H1 (cell line): ENCODE data around the gene FYB2. TPM values are rescaled to one million over a fixed set of nuclear protein-coding genes. Genes with fewer than 3 reads are reported as not detected.

Experiments
- CTCF ChIA-PET: fragments of 300-600 bp; sonication (Branson Sonifier 250); formaldehyde crosslinking; loops from one replicate; lab custom pipeline; 2021; ENCODE audit not compliant: partially characterized antibody; lab: Charles Lee
- POLR2A ChIA-PET: fragments of 300-600 bp; sonication (Branson Sonifier 250); formaldehyde crosslinking; loops from one replicate; lab custom pipeline; 2021; ENCODE audit warnings: inconsistent platforms; ENCODE audit not compliant: partially characterized antibody; lab: Charles Lee
- DNase-seq, 2 experiments: peaks; one replicate each; pipeline versions ENCODE4 v3.0.0 to v3.0.0-alpha.2; 2010 to 2022; ENCODE audit warnings: low spot score in 2 of 2, low read depth in 1 of 2, mixed read lengths in 1 of 2
- FAIRE-seq: peaks from 2 replicates; lab custom pipeline; 2011; peaks lifted over from hg19 to GRCh38; lab: Jason Lieb, UNC
- H2AFZ ChIP-seq: 2 replicates; pipeline ENCODE4 v1.8.1; 2012; ENCODE audit warnings: low read length, inconsistent platforms
- H2AK5ac ChIP-seq: 2 replicates; pipeline ENCODE4 v1.6.1; 2013; ENCODE audit warnings: low read depth, low read length
- H2BK120ac ChIP-seq: replicated peaks from 2 replicates; pipeline ENCODE3; 2013; ENCODE audit warnings: low read depth, low read length, inconsistent platforms
- H2BK12ac ChIP-seq: 2 replicates; pipeline ENCODE4 v1.6.1; 2013; ENCODE audit warnings: low read depth, low read length
- H2BK15ac ChIP-seq: 2 replicates; pipeline ENCODE4 v1.6.1; 2013; ENCODE audit warnings: low read length
- H2BK20ac ChIP-seq: 2 replicates; pipeline ENCODE4 v1.6.1; 2013; ENCODE audit warnings: low read length
- H2BK5ac ChIP-seq: 2 replicates; pipeline ENCODE4 v1.6.1; 2013; ENCODE audit warnings: low read depth, low read length
- H3K14ac ChIP-seq: 2 replicates; pipeline ENCODE4 v1.6.1; 2013; ENCODE audit warnings: inconsistent platforms; ENCODE audit not compliant: insufficient read length
- H3K18ac ChIP-seq: 2 replicates; pipeline ENCODE4 v1.6.1; 2013; ENCODE audit warnings: low read length; ENCODE audit errors: extremely low read depth
- H3K23ac ChIP-seq: 2 replicates; pipeline ENCODE4 v1.6.1; 2013; ENCODE audit warnings: inconsistent platforms; ENCODE audit not compliant: insufficient read length
- H3K23me2 ChIP-seq: 2 replicates; pipeline ENCODE4 v1.6.1; 2013; ENCODE audit warnings: low read depth, low read length
- H3K27ac ChIP-seq: 2 replicates; pipeline ENCODE4 v1.6.1; 2011; ENCODE audit warnings: low read depth, low read length, inconsistent platforms
- H3K27me3 ChIP-seq, 4 experiments: replicated peaks in 1 of 4; 1 replicate in 1 of 4; 2 replicates in 3 of 4; pipeline versions ENCODE4 v1.6.1 to v1.8.1; 2011 to 2013; ENCODE audit warnings: low read length in 3 of 4, mild to moderate bottlenecking in 3 of 4, inconsistent platforms in 2 of 4, mixed read lengths in 2 of 4, moderate library complexity in 1 of 4; ENCODE audit not compliant: control insufficient read depth in 3 of 4, insufficient read depth in 3 of 4; ENCODE audit errors: extremely low read depth in 1 of 4
- H3K36me3 ChIP-seq, 4 experiments: 2 replicates each; pipeline versions ENCODE4 v1.6.1 to v1.8.1; 2011 to 2013; ENCODE audit warnings: mild to moderate bottlenecking in 4 of 4, low read length in 3 of 4, moderate library complexity in 2 of 4, control low read depth in 1 of 4, inconsistent platforms in 1 of 4; ENCODE audit not compliant: insufficient read depth in 4 of 4, control insufficient read depth in 2 of 4
- H3K4ac ChIP-seq: replicated peaks from 2 replicates; pipeline ENCODE3; 2013; ENCODE audit warnings: low read length, low read depth, mixed read lengths, inconsistent platforms; ENCODE audit not compliant: insufficient read length
- H3K4me1 ChIP-seq, 4 experiments: replicated peaks in 1 of 4; 1 replicate in 1 of 4; 2 replicates in 3 of 4; pipeline versions ENCODE4 v1.6.1 to v1.8.1; 2011 to 2013; ENCODE audit warnings: low read length in 3 of 4, inconsistent platforms in 2 of 4, mixed read lengths in 1 of 4; ENCODE audit not compliant: insufficient read depth in 4 of 4, control insufficient read depth in 3 of 4
- H3K4me2 ChIP-seq, 2 experiments: 2 replicates each; pipeline versions ENCODE4 v1.6.1 to v1.8.1; 2011 to 2013; ENCODE audit warnings: low read depth in 2 of 2, low read length in 2 of 2, control low read depth in 1 of 2, inconsistent platforms in 1 of 2, mild to moderate bottlenecking in 1 of 2; ENCODE audit not compliant: insufficient read depth in 1 of 2
- H3K4me3 ChIP-seq, 4 experiments: fragments of 200-600, 300-600 bp in 1 of 4; sonication (generic), shearing (Covaris generic), sonication (Bioruptor Twin) in 1 of 4; 2 replicates each; pipeline versions ENCODE4 v1.5.1 to v1.8.1; 2011 to 2016; ENCODE audit warnings: low read length in 4 of 4, low read depth in 3 of 4, control low read depth in 2 of 4, inconsistent platforms in 2 of 4, mild to moderate bottlenecking in 2 of 4, mixed read lengths in 1 of 4, moderate library complexity in 1 of 4; ENCODE audit not compliant: insufficient read depth in 2 of 4; ENCODE audit errors: extremely low read depth in 1 of 4
- H3K56ac ChIP-seq: replicated peaks from 2 replicates; pipeline ENCODE3; 2013; ENCODE audit warnings: low read depth, mild to moderate bottlenecking, mixed read lengths, low read length, inconsistent platforms; ENCODE audit not compliant: insufficient read length
- H3K79me1 ChIP-seq: 2 replicates; pipeline ENCODE4 v1.6.1; 2013; ENCODE audit warnings: low read depth, low read length, control low read depth
- H3K79me2 ChIP-seq, 2 experiments: 2 replicates each; pipeline versions ENCODE4 v1.6.1 to v1.8.1; 2012 to 2013; ENCODE audit warnings: low read length in 2 of 2, mild to moderate bottlenecking in 2 of 2, inconsistent platforms in 1 of 2; ENCODE audit not compliant: insufficient read depth in 2 of 2, control insufficient read depth in 1 of 2
- H3K9ac ChIP-seq, 4 experiments: replicated peaks in 1 of 4; 1 replicate in 1 of 4; 2 replicates in 3 of 4; pipeline versions ENCODE4 v1.6.1 to v1.8.1; 2011 to 2013; ENCODE audit warnings: low read depth in 3 of 4, low read length in 3 of 4, control low read depth in 2 of 4, mild to moderate bottlenecking in 2 of 4, moderate library complexity in 2 of 4, inconsistent platforms in 1 of 4; ENCODE audit errors: extremely low read depth in 1 of 4
- H3K9me3 ChIP-seq, 2 experiments: 2 replicates each; pipeline versions ENCODE4 v1.6.1 to v1.8.1; 2012 to 2013; ENCODE audit warnings: mild to moderate bottlenecking in 2 of 2, moderate library complexity in 2 of 2, control low read depth in 1 of 2, inconsistent platforms in 1 of 2, low read depth in 1 of 2, low read length in 1 of 2, mixed read lengths in 1 of 2; ENCODE audit not compliant: insufficient read depth in 2 of 2
- H4K20me1 ChIP-seq, 2 experiments: replicated peaks in 1 of 2; 2 replicates each; pipeline versions ENCODE3 to v1.8.1; 2011 to 2013; ENCODE audit warnings: inconsistent platforms in 2 of 2, low read length in 2 of 2, mild to moderate bottlenecking in 1 of 2; ENCODE audit not compliant: insufficient read depth in 2 of 2, control insufficient read depth in 1 of 2
- H4K5ac ChIP-seq: 2 replicates; pipeline ENCODE4 v1.6.1; 2013; ENCODE audit warnings: low read length, low read depth, mixed read lengths, inconsistent platforms; ENCODE audit not compliant: insufficient read length
- H4K8ac ChIP-seq: 2 replicates; pipeline ENCODE4 v1.8.0; 2013; ENCODE audit warnings: mild to moderate bottlenecking, moderate library complexity, low read length, inconsistent platforms; ENCODE audit not compliant: insufficient read depth; ENCODE audit errors: extremely low read depth
- H4K91ac ChIP-seq: replicated peaks from 2 replicates; pipeline ENCODE3; 2013; ENCODE audit warnings: low read length, mixed read lengths, inconsistent platforms; ENCODE audit not compliant: insufficient read length
- BCL11A ChIP-seq, 2 experiments: IDR thresholded peaks; one replicate each; pipeline ENCODE4 v1.6.1; 2011; ENCODE audit warnings: low read depth in 2 of 2, low read length in 2 of 2, mild to moderate bottlenecking in 2 of 2
- GTF2F1 ChIP-seq: IDR thresholded peaks from 2 replicates; pipeline ENCODE4 v1.6.1; 2012; ENCODE audit warnings: low read depth, low read length, improper control_type of control experiment, borderline replicate concordance
- WGBS, 2 experiments: shearing (Covaris generic) in 1 of 2; methylation state at CpG; one replicate each; pipeline versions ENCODE4 v1.1.6 to v1.1.7; 2013 to 2015; ENCODE audit warnings: low lambda C conversion rate in 2 of 2, mixed read lengths in 2 of 2, inconsistent platforms in 1 of 2, low coverage in 1 of 2, missing lambda C conversion rate in 1 of 2; ENCODE audit not compliant: insufficient replicate concordance in 2 of 2, insufficient coverage in 1 of 2, insufficient read length in 1 of 2; ENCODE audit errors: extremely low coverage in 1 of 2, missing lambda C conversion rate in 1 of 2; 5-methylcytosine and 5-hydroxymethylcytosine counted together
- polyA plus RNA-seq, 7 experiments: library from polyadenylated mRNA; depleted of rRNA in 3 of 7; stranded (reverse) in 5 of 7; unstranded in 2 of 7; fragments of >200 nt in 5 of 7; fragments of 200-250 nt in 2 of 7; gene quantifications; 1 replicate in 5 of 7; 2 replicates in 1 of 7; 4 replicates in 1 of 7; pipeline versions ENCODE4 v1.2.1 to v1.2.3, GENCODE V29; 2011 to 2013; ENCODE audit warnings: missing spikeins in 2 of 7, mixed read lengths in 2 of 7
- total RNA-seq: library from RNA; stranded (reverse); fragmentation: NEBNext Ultra II Directional; extraction: Animal tissue kit (Norgen Biotek cat#: 25700); gene quantifications from 2 replicates; pipeline ENCODE4 v1.2.1, GENCODE V29; 2021

The FYB2 gene
- total and polyA plus RNA-seq, 2 of the 8 experiments (the other 6 are each of a cell fraction or from before 2014, with no cell fraction given), result 0.11 to 0.17 TPM

DNA sequence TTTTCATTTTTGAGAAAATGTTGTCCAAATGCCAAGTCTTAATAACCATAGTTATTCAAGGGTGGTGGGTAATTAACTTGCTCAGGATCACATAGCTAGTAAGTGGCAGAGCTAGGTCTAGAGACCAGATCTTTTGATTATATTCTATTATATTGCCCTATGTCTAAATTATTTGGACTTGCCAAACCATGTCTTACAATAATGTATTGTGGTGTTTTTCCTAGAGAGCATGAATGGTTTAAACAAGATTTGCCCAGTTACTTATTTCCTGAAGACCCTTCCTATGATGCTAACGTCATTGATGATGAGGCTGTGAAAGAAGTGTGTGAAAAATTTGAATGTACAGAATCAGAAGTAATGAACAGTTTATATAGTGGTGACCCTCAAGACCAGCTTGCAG lies 115.5 kb downstream of the FYB2 start:
- H2BK5ac ChIP-seq, result no peak overlapping the region
- no peak overlapping the region for H3K4ac ChIP-seq
- no peaks in the 10 kb centered on the region for H3K4me1 ChIP-seq
- H3K23ac ChIP-seq, result no peak overlapping the region
- no peak overlapping the region for H2BK20ac ChIP-seq
- H2AFZ ChIP-seq, result no peak overlapping the region
- no peaks in the 10 kb centered on the region for H4K20me1 ChIP-seq
- peaks cover 0 to 5% of the 10 kb centered on the region in 2 experiments; a peak in 2 of 4 replicates for H3K9me3 ChIP-seq
- peaks cover 0 to 16% (median 7%) of the 10 kb centered on the region in 4 experiments; a peak in 3 of 8 replicates for H3K36me3 ChIP-seq
- CTCF ChIA-PET, result no interaction called here
- H4K5ac ChIP-seq, result no peak overlapping the region
- TF ChIP-seq GTF2F1, result no peak
- no peak for TF ChIP-seq BCL11A (IDR thresholded peaks at IDR 0.05; ENCODE audit: low read depth in 2 of 2, low read length in 2 of 2)
- 89% methylated on average over 1 of the region's 1 CpG; no CpG with 5 or more reads in 1 of the 2 experiments for WGBS, 2 experiments
- no peak overlapping the region for H3K27ac ChIP-seq
- H2BK12ac ChIP-seq, result no peak overlapping the region
- H3K27me3 ChIP-seq, result no peaks in the 10 kb centered on the region
- no peak overlapping the region for H3K14ac ChIP-seq
- H2AK5ac ChIP-seq, result no peak overlapping the region
- no peaks in the 10 kb centered on the region for H3K23me2 ChIP-seq
- POLR2A ChIA-PET, result interaction anchor here (0.6 kb wide), 1 partner anchor 45 kb away, joined by 4 read pairs; no protein-coding TSS in a partner anchor
- H4K8ac ChIP-seq, result no peak overlapping the region
- no peaks in the 10 kb centered on the region for H3K79me2 ChIP-seq
- H2BK15ac ChIP-seq, result no peak overlapping the region
- no peak overlapping the region for H3K56ac ChIP-seq
- no peak overlapping the region for H3K18ac ChIP-seq
- no peak overlapping the region for H3K4me3 ChIP-seq
- FAIRE-seq (no peak), DNase-seq (no peak)
- no peaks in the 10 kb centered on the region for H3K79me1 ChIP-seq
- H3K4me2 ChIP-seq, result no peak overlapping the region
- no peak overlapping the region for H2BK120ac ChIP-seq
- no peak overlapping the region for H3K9ac ChIP-seq
- no peak overlapping the region for H4K91ac ChIP-seq
